Measurements from ENCODE around the gene RTKN2. TPM values are rescaled to one million over a fixed set of nuclear protein-coding genes. Genes with fewer than 3 reads are reported as not detected.

Gene RTKN2
- 4.6 and 6.3 TPM in 2 replicates for total RNA-seq

GRCh38 chr10:62268399-62269114, at the start of gene RTKN2:
RTKN2 (minus strand) TSS chr10:62268844; CDS start chr10:62268610, 234 bp downstream.

Other genes with a start within 250 kb of the RTKN2 start
- gene ZNF365, start 105.5 kb upstream of the RTKN2 start, total RNA-seq = 6.1 and 9.0 TPM in 2 replicates